HEK293 (cell line): ENCODE data around the gene CHST15.

Experiments used
- CTCF ChIA-PET: fragments of 350-600 bp; formaldehyde crosslinking; extraction: SDS; loops from one replicate; lab custom pipeline; 2021; ENCODE audit warnings: antibody characterized with exemption; lab: Yijun Ruan, JAX
- POLR2A ChIA-PET: fragments of 300-600 bp; formaldehyde crosslinking; extraction: SDS; loops from one replicate; lab custom pipeline; 2020; ENCODE audit warnings: antibody characterized with exemption, inconsistent platforms; lab: Yijun Ruan, JAX
- H3K27ac ChIP-seq: fragments of 200-500 bp; sonication (Bioruptor generic); 2 replicates; pipeline ENCODE4 v1.5.1; 2014; ENCODE audit warnings: low read depth, low read length, control low read depth, inconsistent platforms; ENCODE audit errors: extremely low read depth
- H3K36me3 ChIP-seq, 2 experiments: fragments of 200-500 bp in 1 of 2; sonication (Bioruptor generic) in 1 of 2; 1 replicate in 1 of 2; 2 replicates in 1 of 2; pipeline ENCODE4 v1.5.1; 2014 to 2017; ENCODE audit warnings: inconsistent platforms in 2 of 2, low read length in 2 of 2; ENCODE audit not compliant: control insufficient read depth in 2 of 2, insufficient read depth in 1 of 2
- H3K4me1 ChIP-seq: fragments of 200-500 bp; sonication (Bioruptor generic); 2 replicates; pipeline ENCODE4 v1.5.1; 2014; ENCODE audit warnings: mild to moderate bottlenecking, low read length, inconsistent platforms; ENCODE audit not compliant: control insufficient read depth, insufficient read depth
- H3K4me3 ChIP-seq: 2 replicates; pipeline ENCODE4 v1.5.1; 2011; ENCODE audit warnings: low read depth, mild to moderate bottlenecking, control low read depth, low read length, moderate library complexity
- H3K9me3 ChIP-seq: fragments of 200-500 bp; sonication (Bioruptor generic); 2 replicates; pipeline ENCODE4 v1.5.1; 2014; ENCODE audit warnings: low read depth, low read length, inconsistent platforms; ENCODE audit not compliant: control insufficient read depth, insufficient read depth
- GLI2 ChIP-seq: fragments of 450-650 bp; formaldehyde crosslinking; IDR thresholded peaks from 2 replicates; pipeline ENCODE4; 2017; ENCODE audit warnings: missing biosample characterization, missing genetic modification characterization, low read depth, borderline replicate concordance
- GLI4 ChIP-seq: fragments of 450-650 bp; formaldehyde crosslinking; IDR thresholded peaks from 2 replicates; pipeline ENCODE4 v1.5.1; 2016; ENCODE audit warnings: missing biosample characterization, missing genetic modification characterization
- HIC1 ChIP-seq: fragments of 450-650 bp; formaldehyde crosslinking; IDR thresholded peaks from 2 replicates; pipeline ENCODE4 v1.5.1; 2016; ENCODE audit warnings: missing biosample characterization, missing genetic modification characterization
- HOXD13 ChIP-seq: sonication (generic); formaldehyde crosslinking; IDR thresholded peaks from 2 replicates; pipeline ENCODE4 v1.8.0; 2022; ENCODE audit warnings: missing genetic modification reagents, borderline replicate concordance
- SCRT1 ChIP-seq: fragments of 450-650 bp; formaldehyde crosslinking; IDR thresholded peaks from 2 replicates; pipeline ENCODE4 v1.5.1; 2016; ENCODE audit warnings: missing biosample characterization, missing genetic modification characterization, borderline replicate concordance
- TRIM28 ChIP-seq: IDR thresholded peaks from 2 replicates; pipeline ENCODE4 v1.6.1; 2011; ENCODE audit warnings: low read length, control low read depth, borderline replicate concordance
- ZFP41 ChIP-seq: fragments of 450-650 bp; formaldehyde crosslinking; IDR thresholded peaks from 2 replicates; pipeline ENCODE4 v1.5.1; 2016; ENCODE audit warnings: missing biosample characterization, missing genetic modification characterization, borderline replicate concordance
- ZNF266 ChIP-seq: fragments of 450-650 bp; formaldehyde crosslinking; IDR thresholded peaks from 2 replicates; pipeline ENCODE4 v1.5.1; 2016; ENCODE audit warnings: missing biosample characterization, missing genetic modification characterization, low read depth
- ZNF341 ChIP-seq: fragments of 450-650 bp; formaldehyde crosslinking; IDR thresholded peaks from 2 replicates; pipeline ENCODE4; 2016; ENCODE audit warnings: low read depth, missing biosample characterization, missing genetic modification characterization
- ZNF391 ChIP-seq: fragments of 450-650 bp; formaldehyde crosslinking; IDR thresholded peaks from 2 replicates; pipeline ENCODE4 v1.5.1; 2016; ENCODE audit warnings: low read depth, missing biosample characterization, missing genetic modification characterization, borderline replicate concordance
- ZNF398 ChIP-seq: fragments of 450-650 bp; formaldehyde crosslinking; IDR thresholded peaks from 2 replicates; pipeline ENCODE4 v1.5.1; 2017; ENCODE audit warnings: missing biosample characterization, missing genetic modification characterization
- ZNF544 ChIP-seq: fragments of 450-650 bp; formaldehyde crosslinking; IDR thresholded peaks from 2 replicates; pipeline ENCODE4 v1.5.0; 2017; ENCODE audit warnings: missing biosample characterization, missing genetic modification characterization
- ZNF580 ChIP-seq: fragments of 450-650 bp; formaldehyde crosslinking; IDR thresholded peaks from 2 replicates; pipeline ENCODE4 v1.5.1; 2016; ENCODE audit warnings: missing biosample characterization, missing genetic modification characterization
- ZNF704 ChIP-seq: fragments of 450-650 bp; formaldehyde crosslinking; IDR thresholded peaks from 2 replicates; pipeline ENCODE4 v1.5.1; 2016; ENCODE audit warnings: missing biosample characterization, missing genetic modification characterization
- ZNF76 ChIP-seq: fragments of 450-650 bp; formaldehyde crosslinking; IDR thresholded peaks from 2 replicates; pipeline ENCODE4; 2016; ENCODE audit warnings: low read depth, missing biosample characterization, missing genetic modification characterization, borderline replicate concordance
- ZSCAN23 ChIP-seq: fragments of 450-650 bp; formaldehyde crosslinking; IDR thresholded peaks from 2 replicates; pipeline ENCODE4 v1.5.1; 2016; ENCODE audit warnings: missing biosample characterization, missing genetic modification characterization

CHST15 gene

GRCh38 chr10:124025152-124025551 is 68.2 kb downstream of the CHST15 start (continued):
- TF ChIP-seq HIC1 (tag by site-specific recombination): no peak
- TF ChIP-seq ZNF704 (tag by site-specific recombination): no peak

- Histone ChIP-seq H3K4me1 (no peaks in the 10 kb centered on the region), H3K36me3 (peaks cover 0 to 22% of the 10 kb centered on the region in 2 experiments; a peak in 1 of 3 replicates), H3K27ac (no peak overlapping the region), H3K9me3 (no peaks in the 10 kb centered on the region), H3K4me3 (no peak overlapping the region)
- CTCF ChIA-PET: interaction anchor here (1.1 kb wide), 1 partner anchor 27 kb away, joined by 3 read pairs; no protein-coding TSS in a partner anchor
- TF ChIP-seq ZNF266 (tag by site-specific recombination): no peak
- TF ChIP-seq TRIM28: no peak
- TF ChIP-seq ZNF76 (tag by site-specific recombination): no peak
- no peak for TF ChIP-seq ZNF544 (tag by site-specific recombination)
- TF ChIP-seq ZSCAN23: no peak
- no peak for TF ChIP-seq ZNF580 (tag by site-specific recombination)
- no peak for TF ChIP-seq ZFP41 (tag by site-specific recombination)
- TF ChIP-seq ZNF391: no peak
- no peak for TF ChIP-seq ZNF398 (tag by site-specific recombination)
- TF ChIP-seq GLI4 (tag by site-specific recombination): no peak
- TF ChIP-seq SCRT1: no peak
- no peak for TF ChIP-seq HOXD13 (CRISPR knock-in tag)
- POLR2A ChIA-PET: no interaction called here
These were observed 71.3 kb downstream of the CHST15 start for GRCh38 chr10:124022066-124022465.

GRCh38 chr10:124020981-124021815 is 72.2 kb downstream of the CHST15 start:
- TF ChIP-seq GLI2 (tag by site-specific recombination): no peak
- peak; percentile 21; the same call in 1 of the 2 replicates for TF ChIP-seq ZNF341
- TF ChIP-seq, all 188 proteins: peak for 1
- no peak overlapping the region for H3K27ac ChIP-seq
- ChIA-PET POLR2A (no interaction called here), CTCF (interaction anchor here (1.1 kb wide), 1 partner anchor 26 kb away, joined by 3 read pairs; no protein-coding TSS in a partner anchor)
- peaks cover 0 to 22% of the 10 kb centered on the region in 2 experiments; a peak in 1 of 3 replicates for H3K36me3 ChIP-seq
- no peaks in the 10 kb centered on the region for H3K4me1 ChIP-seq
- no peak overlapping the region for H3K4me3 ChIP-seq
- no peaks in the 10 kb centered on the region for H3K9me3 ChIP-seq
